Osteocyte (in vitro differentiated cells): Measurements from ENCODE around the gene MYBPC3. TPM values are rescaled to one million over a fixed set of nuclear protein-coding genes. Genes with fewer than 3 reads are reported as not detected.

Experiments
- DNase-seq: peaks from one replicate; pipeline ENCODE4 v3.0.0; 2021; ENCODE audit warnings: mixed read lengths; ENCODE audit not compliant: unreplicated experiment; ENCODE audit errors: extremely low spot score
- H3K27ac Mint-ChIP-seq: one replicate; pipeline ENCODE4 v1.8.0; 2021; ENCODE audit warnings: mild to moderate bottlenecking, mixed read lengths; ENCODE audit not compliant: unreplicated experiment
- H3K27me3 Mint-ChIP-seq: one replicate; pipeline ENCODE4 v1.8.0; 2021; ENCODE audit warnings: mixed read lengths; ENCODE audit not compliant: unreplicated experiment
- H3K36me3 Mint-ChIP-seq: one replicate; pipeline ENCODE4 v1.8.0; 2021; ENCODE audit warnings: mixed read lengths; ENCODE audit not compliant: unreplicated experiment
- H3K4me1 Mint-ChIP-seq: one replicate; pipeline ENCODE4 v1.8.0; 2021; ENCODE audit warnings: mixed read lengths; ENCODE audit not compliant: unreplicated experiment
- H3K4me3 Mint-ChIP-seq: one replicate; pipeline ENCODE4 v1.8.0; 2021; ENCODE audit warnings: mild to moderate bottlenecking, moderate library complexity, mixed read lengths; ENCODE audit not compliant: unreplicated experiment
- H3K9me3 Mint-ChIP-seq: one replicate; pipeline ENCODE4 v1.8.0; 2021; ENCODE audit warnings: mixed read lengths; ENCODE audit not compliant: unreplicated experiment
- CTCF ChIP-seq: fragments of 200-600 bp; sonication (generic); IDR thresholded peaks from 2 replicates; pipeline ENCODE4 v1.5.0; 2021; ENCODE audit warnings: antibody characterized with exemption, mild to moderate bottlenecking, moderate library complexity
- total RNA-seq: library from RNA; stranded (reverse); gene quantifications from 2 replicates; pipeline ENCODE4 v1.2.1, GENCODE V29; 2021

The MYBPC3 gene
- total RNA-seq, 1 donor from 2014 or later: not detected

GRCh38 chr11:47345890-47346563 lies 6.5 kb downstream of the MYBPC3 start:
- Mint-ChIP-seq H3K36me3 (no peaks in the 10 kb centered on the region), H3K9me3 (no peaks in the 10 kb centered on the region), H3K27ac (no peak overlapping the region), H3K27me3 (no peaks in the 10 kb centered on the region), H3K4me3 (no peak overlapping the region), H3K4me1 (no peaks in the 10 kb centered on the region)
- TF ChIP-seq CTCF: no peak
- no peak for DNase-seq

GRCh38 chr11:47342854-47343253 lies 9.6 kb downstream of the MYBPC3 start:
- Mint-ChIP-seq H3K27ac (no peak overlapping the region), H3K4me1 (no peaks in the 10 kb centered on the region), H3K4me3 (no peak overlapping the region), H3K36me3 (no peaks in the 10 kb centered on the region), H3K27me3 (no peaks in the 10 kb centered on the region), H3K9me3 (no peaks in the 10 kb centered on the region)
- TF ChIP-seq CTCF: no peak
- no peak for DNase-seq

GRCh38 chr11:47342036-47342803 lies 10.3 kb downstream of the MYBPC3 start:
- no peak overlapping the region for H3K27ac Mint-ChIP-seq
- no peaks in the 10 kb centered on the region for H3K36me3 Mint-ChIP-seq
- H3K27me3 Mint-ChIP-seq: no peaks in the 10 kb centered on the region
- H3K4me3 Mint-ChIP-seq: no peak overlapping the region
- no peak for DNase-seq
- TF ChIP-seq CTCF: no peak
- H3K9me3 Mint-ChIP-seq: no peaks in the 10 kb centered on the region
- no peaks in the 10 kb centered on the region for H3K4me1 Mint-ChIP-seq

GRCh38 chr11:47340980-47341775 lies 11.3 kb downstream of the MYBPC3 start:
- no peak for TF ChIP-seq CTCF
- H3K4me1 Mint-ChIP-seq: no peaks in the 10 kb centered on the region
- no peak for DNase-seq
- H3K27me3 Mint-ChIP-seq: no peaks in the 10 kb centered on the region
- no peak overlapping the region for H3K4me3 Mint-ChIP-seq
- no peaks in the 10 kb centered on the region for H3K36me3 Mint-ChIP-seq
- H3K27ac Mint-ChIP-seq: no peak overlapping the region
- no peaks in the 10 kb centered on the region for H3K9me3 Mint-ChIP-seq

GRCh38 chr11:47340010-47340409 lies 12.5 kb downstream of the MYBPC3 start:
- H3K9me3 Mint-ChIP-seq: no peaks in the 10 kb centered on the region
- no peaks in the 10 kb centered on the region for H3K36me3 Mint-ChIP-seq
- H3K27ac Mint-ChIP-seq: no peak overlapping the region
- no peak for DNase-seq
- H3K4me1 Mint-ChIP-seq: no peaks in the 10 kb centered on the region
- no peaks in the 10 kb centered on the region for H3K27me3 Mint-ChIP-seq
- no peak for TF ChIP-seq CTCF
- no peak overlapping the region for H3K4me3 Mint-ChIP-seq
